GM18499 (cell line): ENCODE data around the gene CMIP.
"Not testable (repeated sequence)": the region's sequence is repeated elsewhere in the genome, so short reads cannot be mapped to it uniquely, and the experiment has no call there.

ENCODE experiments used
- ATAC-seq: cut with Tn5 transposase; IDR thresholded peaks from one replicate; pipeline ENCODE4 v1.9.1; 2021; ENCODE audit warnings: moderate number of reproducible peaks; ENCODE audit not compliant: insufficient read depth, unreplicated experiment

CMIP gene

DNA sequence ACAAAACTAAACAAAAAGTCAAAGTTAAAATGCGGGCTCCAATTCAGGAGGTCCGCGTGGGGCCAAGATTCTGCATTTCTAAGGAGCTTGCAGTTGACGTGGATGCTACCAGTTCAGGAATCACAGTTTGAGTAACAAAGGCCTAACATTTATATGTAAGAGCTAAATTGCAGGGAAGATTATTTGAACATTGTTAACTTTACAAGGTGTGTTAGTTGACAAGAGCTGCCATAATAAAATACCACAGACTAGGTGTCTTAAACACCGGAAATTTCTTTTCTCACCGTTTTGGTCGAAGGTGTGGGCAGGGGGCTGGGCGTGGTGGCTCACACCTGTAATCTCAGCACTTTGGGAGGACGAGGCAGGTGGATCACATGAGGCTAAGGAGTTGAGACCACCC is 24.8 kb upstream of the CMIP start:
- ATAC-seq: no peak

DNA sequence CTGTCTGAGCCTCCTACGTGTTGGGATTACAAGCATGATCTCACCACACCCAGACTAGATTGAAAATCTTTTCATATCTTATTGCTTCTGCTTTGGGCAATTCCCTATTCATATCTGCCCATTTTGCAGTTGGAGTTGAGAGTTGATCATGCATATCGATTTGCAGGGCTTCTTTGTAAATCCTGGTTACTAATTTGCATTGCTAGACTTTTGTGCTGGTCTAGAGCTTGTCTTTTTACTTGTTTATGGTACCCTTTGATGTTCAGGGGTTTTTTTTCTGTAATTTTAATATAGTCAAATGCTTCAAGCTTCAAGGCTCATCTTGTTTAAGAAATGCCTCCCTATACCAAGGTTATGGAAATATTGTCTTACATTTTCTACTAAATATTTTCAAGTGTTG is 23.5 kb upstream of the CMIP start:
- ATAC-seq: no peak

DNA sequence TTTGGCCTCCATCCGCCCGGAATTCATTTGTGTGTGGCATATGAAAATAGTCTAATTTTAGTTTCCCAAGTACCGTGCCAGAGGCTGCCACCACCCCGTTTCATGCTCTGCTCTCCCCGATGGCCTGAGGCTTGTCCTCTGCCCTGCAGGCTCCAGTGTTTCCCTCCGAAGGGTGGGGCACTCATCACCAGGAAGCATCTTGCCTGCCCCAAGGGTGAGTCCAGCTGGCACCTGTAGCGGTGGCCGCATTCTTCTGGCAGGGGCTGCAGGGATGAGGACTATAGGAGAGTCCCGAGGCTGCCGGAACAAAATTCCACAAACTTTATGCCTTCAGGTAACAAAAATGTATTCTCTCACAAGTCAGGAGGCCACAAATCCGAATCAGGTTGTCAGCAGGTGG is 23.1 kb upstream of the CMIP start:
- no peak for ATAC-seq

DNA sequence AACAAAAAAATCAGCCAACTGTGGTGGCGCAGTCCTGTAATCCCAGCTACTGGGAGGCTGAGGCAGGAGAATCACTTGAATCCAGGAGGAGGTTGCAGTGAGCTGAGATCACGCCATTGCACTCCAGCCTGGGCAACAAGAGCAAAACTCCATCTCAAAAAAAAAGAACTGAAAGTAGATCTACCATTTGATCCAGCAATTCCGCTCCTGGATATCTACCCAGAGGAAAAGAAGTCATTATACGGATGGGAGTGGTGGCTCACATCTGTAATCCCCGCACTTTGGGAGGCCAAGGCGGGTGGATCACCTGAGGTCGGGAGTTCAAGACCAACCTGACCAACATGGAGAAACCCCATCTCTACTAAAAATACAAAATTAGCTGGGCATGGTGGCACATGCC is 22.5 kb upstream of the CMIP start:
- not testable (repeated sequence) for ATAC-seq

DNA sequence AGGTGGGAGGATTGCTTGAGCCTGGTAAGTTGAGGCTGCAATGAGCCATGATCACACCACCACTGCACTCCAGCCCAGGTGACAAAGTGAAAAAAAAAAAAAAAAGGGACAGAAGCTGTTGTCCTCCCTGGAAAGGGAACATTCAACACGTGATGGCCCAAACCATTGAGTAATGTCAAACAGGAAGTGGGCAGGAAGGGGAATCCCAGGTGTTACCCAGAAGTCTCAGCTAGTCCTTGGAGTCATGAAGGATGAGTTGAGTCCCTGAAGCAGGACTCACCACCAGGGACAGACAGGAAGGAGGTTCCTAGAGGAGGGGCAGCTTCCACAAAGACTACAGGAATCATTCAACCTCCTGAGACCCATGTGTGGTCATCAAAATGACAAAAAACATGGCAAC is 19.8 kb upstream of the CMIP start:
- ATAC-seq: no peak

DNA sequence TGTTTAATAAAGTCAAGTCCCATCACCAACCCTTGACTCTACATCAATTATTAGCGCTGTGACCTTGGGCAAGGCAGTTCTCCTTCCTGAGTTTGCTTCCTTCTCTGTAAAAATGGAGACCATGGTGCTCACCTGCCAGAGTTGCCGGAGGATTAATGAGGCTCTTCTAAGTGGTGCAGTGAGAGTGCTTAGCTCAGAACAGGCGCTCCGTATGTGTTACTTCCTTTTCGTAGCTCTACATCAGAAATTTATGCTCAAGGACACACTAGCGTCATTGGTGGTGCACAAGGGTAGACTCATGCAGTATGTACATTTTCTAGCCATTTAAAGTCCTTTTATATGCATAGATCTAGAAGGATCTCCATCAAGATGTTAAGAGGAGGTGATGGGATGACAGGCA is 17.4 kb upstream of the CMIP start:
- ATAC-seq: no peak

DNA sequence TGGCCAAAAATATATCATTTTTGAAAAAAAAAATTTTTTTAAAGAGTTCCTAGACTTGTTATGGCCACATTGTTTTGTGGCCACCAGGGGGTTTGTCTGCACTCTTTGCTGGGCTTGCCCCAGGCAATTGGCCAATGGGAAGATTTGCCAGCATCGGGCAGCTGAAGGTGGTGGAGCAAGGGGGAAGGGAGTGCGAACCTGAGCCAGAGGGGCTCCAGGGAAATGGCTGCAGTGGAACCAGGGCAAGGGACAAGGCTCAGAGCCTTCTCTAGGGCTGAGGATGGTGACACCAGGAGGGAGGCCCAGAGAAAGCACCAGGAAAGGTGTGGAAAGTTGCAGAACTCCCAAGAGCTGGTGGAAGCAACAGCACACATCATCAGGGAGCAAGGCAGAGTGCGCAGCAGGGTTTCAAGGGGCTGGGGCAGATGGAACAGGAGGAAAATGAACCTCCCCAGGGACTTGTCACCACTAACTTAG is 15.5 kb upstream of the CMIP start:
- no peak for ATAC-seq

DNA sequence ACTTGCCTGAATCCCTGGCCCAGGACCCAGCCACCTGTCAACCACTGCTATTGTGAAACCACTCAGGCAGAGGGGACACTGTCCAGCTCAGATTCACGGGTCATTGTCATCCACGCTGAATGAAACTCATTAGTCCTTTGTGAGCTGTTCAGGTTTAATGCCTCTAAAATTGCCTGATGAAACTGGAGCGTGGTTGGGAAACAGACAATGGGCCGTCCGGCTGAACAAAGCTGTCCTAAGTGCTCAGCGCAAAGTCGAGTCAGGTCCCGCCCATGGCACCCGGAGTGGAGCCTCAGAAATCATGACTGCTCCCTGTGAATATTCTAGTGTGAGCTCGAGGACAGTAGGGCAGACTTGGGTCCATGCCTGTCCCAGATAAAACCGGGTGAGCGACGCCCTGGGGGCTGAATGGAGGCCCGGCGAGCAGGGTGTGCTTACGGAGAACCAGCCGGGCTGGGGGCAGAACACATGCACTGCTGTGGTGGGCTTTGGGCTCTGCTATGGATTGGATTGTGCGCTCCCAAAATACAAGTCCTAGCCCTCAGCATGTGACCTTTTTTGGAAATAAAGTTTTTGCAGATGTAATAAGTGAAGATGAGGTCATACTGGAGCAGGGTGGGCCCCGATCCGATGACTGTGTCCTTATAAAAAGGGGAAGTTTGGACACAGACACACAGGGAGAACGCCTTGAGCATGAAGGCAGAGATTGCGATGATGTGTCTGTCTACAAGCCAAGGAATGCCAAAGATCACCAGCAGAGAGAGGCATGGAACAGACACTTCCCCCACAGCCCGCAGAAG is 12.9 kb upstream of the CMIP start:
- ATAC-seq: no peak

DNA sequence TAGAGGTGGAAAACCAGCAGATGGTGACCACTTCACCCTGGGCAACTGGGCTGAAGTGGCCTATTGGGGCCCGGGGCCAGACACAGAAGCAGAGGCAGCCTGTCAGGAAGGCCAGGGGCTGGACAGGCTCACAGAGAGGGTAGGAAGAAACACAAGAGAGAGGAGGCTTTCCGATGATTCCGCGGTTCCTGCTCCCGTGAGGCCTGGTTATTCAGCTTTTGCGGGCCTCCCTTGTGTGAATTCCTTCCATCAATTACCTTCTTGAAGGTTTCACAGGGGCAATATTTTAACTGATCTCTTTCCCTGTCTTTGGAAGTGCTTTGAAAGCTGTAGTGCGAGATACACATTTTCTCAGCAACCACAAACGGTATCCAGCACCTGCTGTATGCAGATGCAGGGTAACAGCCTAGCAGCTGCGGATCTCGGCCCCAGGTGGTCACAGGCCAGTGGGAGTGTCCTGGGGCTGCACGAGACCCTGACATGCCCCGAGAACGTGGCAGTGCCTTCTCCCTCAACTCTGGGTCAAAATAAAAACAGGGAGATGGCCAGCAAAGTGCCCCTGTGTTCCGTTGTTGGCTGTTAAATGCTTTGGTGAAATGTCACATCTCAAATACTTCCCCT is 11.6 kb upstream of the CMIP start:
- no peak for ATAC-seq

DNA sequence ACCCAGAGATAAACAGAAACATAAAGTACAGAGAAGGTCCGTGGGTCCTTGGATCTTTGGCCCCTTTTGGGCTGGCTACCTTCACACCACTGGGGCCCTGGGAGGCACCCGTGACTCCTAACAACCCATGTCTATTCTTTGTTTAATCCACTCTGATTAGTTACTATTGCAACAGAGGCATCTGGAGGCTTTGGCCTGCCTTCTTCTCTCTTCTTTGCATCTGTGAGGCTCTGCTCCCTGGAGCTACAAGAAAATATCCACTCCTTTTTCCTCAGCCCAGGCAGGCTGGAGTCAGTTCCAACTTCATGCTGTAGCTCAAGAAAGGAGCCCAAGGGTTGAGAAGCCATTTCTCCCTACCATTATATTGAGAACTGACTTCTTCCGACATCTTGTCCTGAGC is 9.5 kb upstream of the CMIP start:
- no peak for ATAC-seq

DNA sequence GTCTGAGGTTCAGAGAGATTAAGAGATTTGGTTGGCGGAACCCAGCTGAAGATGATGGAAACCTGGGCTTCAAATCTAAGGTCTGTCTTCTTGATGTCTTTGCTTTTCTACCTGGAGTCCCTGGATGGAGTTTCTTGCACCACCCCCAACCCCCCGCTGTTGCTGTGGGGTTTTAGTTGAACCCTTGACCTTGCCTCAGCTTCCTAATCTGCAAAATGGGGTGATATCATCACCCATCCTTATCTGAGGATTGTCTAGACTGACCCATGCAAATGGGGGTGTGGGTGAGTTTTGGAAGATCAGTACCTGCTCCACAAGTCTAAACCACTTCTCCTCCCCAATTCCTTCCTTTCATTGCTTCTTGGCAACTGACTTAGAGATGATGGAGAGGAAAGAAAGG is 9.0 kb upstream of the CMIP start:
- no peak for ATAC-seq

DNA sequence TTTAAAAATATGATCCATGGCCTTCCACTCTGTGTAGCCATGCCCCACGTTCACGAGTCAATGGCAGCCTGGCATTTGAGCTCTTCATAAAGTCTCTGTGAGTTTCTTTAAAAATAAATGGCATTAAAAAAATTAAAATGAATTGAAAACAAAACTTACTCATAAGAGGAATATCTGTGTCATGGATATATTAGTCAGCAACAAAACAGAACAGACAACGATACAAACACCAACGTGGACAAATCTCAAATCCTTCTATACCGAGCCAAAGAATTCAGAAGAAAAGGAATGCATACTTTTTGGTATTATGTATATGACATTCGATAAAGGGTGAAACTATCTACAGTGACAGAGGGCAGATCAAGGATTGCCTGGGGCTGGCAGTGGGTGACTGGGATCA is 8.2 kb upstream of the CMIP start:
- no peak for ATAC-seq

DNA sequence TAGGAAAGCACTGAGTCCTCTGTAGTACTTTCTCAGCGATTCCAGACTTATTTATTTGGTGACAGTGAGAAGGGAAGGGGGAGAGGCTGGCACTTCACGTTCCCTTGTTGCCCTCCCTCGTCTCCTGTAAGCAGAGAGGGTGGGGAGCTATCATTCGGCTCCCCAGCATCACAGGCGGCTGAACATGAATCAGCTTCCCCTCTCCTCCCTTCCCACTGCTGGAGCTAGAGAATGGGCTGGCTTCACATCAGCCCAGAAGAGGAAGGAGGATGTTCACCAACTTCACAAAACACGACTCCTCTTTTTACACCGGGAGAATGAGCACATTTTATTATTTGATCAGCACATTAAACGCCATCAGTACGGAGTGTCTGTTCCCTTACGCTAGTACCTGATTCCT is 6.7 kb upstream of the CMIP start:
- no peak for ATAC-seq

DNA sequence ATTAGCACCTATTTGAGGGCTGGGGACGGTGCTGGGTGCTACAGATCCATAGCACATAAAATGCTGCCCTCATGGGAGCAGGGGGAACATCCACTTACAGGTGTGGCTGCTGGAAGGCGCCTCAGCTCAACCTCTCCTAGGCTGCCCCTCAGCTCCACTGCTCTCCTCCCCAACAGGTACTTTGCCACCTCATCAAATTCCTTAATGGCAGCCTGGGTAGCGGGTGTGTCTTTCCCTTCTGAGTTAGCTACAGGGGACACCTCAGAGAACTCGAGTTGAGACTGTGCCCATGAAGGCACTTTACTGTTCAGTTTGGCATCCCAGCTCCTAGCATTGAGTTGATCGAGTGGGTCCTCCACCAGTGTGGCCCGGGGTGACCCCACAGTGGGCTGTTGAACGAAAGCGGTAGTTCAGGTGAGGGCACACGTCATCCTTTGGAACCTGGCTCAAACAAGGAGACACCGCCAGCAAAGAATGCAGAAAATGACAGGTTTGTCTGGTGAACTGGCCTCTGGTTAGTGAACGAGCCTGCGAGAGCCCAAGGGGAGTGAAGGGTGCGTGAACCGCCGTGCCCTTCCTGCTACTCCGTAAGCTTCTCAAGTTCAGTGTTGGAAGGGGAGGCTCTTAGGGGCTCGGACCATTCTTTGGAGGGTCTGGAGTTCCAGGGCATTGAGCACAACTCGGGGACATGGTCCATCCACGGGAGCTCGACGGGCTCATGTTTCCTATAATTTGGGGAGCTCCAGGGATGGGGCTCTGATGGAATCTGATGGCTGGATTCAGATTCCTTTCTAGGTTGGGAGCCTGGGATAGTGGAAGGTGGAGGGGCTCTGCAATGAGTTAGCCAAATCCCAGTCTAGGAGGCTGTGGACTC is 3.5 kb upstream of the CMIP start:
- ATAC-seq: no peak

DNA sequence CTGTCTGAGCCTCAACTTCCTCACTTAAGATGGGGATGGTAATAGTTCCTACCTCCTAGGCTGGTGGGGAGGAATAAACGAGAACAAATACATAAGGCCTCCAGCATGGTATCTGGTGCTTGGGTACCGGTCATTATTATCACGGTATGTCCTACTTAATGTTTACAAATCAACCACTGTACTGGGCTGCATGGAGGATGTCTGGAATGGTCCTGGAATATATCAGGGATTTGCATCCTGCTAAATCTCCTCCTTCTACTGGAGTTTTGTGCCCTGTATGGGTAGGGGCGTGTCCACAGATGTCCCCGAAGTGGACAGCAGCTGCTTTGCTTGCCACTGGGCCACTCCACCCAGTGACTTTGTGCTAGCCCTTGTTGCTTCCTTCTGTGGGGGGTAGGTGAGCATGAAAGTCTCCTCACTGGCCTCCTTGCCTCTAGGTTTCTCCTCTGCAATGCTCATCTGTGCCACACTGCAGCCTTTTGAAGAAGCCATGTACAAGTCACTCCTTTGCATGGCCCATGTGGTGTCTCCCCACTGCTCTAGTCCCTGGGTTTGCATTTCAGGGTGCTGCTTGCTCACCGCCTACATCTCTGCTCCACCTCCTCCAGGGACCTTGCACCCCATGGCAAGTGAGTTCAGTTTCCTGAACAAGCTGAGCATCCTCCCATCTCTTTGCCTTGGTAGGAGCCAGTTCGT is 2.2 kb upstream of the CMIP start:
- no peak for ATAC-seq

DNA sequence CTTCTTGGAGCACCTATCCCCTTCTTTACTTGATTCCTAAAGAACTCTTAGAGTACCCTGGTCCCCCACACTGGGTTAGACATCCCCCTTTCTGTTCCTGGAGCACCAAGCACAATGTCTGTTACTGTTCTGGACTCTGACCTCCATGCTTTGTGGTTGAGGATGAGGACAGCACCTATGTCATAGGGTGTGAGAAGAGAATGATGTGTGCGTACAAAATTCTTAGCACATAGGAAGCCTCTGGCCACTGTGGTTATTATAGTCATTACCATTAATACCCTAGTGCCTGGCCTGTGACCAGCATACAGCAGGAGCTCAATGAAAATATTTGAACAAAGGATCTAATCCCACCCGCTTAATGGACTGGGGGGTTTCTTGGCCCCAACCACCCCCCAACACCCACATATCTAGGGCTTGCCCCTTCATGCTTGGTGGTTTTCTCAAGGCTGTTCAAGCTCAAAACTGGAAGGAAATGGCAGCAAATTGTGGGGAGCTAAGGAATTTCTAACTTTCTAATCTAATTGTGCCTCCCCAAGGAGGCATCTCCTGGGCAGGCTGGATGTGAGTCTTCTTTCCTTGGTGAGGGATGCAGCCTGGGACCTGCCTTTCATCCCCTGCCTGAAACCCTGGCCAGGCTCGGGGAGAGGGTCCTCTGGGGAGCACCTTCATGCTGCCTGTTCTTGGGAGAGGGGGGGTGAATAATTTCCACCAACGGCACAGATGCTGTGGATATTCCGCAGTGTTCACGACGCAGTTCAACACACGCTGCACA is 1.5 kb upstream of the CMIP start:
- ATAC-seq: no peak

DNA sequence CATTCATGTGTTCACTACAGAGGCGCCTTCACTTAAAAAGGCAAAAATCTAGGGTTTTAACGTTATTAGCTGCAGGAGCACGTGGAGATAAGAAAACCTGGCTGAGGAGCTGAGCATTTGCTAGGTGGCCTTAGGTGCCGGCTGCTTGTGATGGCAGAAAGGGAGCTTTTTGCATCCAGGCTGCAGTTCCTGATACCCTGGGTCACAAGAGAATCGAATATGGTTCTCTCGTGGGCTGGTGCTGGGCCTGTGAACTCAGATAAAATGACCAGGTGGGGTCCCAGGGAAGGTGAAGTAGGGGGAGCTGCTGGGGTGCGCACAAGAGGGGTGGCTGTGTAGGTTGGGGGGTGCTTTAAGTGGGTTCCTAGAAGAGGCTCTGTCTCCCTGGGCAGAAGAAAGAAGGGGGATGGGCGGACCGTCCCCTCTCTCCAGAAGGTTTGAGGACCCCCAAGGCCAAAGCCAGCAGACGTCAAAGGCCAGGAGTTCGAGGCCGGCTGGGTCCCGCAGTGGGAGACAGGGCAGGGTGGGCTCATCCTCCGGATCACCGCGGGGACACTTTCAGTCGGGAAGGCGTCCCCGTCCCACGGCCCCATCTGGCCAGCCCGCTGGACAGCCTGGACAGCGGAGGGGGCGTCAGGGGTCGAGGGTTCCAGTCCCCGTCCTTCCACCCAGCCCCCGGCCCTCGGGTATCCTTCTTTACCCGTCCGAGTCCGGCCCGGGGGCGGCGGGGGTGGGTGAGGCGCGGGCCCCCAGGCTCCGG is 740 bp upstream of the CMIP start:
- ATAC-seq: no peak

DNA sequence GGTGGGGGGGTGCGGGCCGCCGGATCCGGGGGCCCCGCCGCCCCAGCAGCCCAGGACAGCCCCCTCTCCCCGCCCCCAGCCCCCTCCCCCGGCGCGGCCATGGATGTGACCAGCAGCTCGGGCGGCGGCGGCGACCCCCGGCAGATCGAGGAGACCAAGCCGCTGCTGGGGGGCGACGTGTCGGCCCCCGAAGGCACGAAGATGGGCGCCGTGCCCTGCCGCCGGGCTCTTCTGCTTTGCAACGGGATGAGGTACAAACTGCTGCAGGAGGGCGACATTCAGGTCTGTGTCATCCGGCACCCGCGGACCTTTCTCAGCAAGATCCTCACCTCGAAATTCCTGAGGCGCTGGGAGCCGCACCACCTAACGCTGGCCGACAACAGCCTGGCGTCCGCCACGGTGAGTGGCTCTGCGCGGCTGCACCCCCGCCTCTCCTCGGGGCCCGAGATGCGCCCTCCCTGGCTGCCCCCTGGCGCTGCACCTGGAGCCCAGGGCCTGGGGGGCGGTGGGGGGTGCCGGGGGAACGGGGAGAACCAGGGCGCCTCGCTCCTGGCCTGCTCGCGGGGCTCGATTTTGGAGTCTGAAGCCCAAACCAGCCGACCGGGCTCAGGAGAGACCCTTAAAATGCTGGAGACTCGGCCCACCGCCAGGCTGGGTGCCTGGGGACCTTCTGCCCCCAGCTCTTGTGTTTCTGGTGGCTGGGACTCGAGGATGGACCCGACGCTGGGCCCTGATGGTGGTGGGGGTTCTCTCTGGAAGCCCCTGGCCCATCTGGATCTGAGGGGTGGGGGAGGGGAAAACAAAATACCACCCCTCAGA is 744 bp downstream of the CMIP start:
- ATAC-seq: no peak
